ENCODE data around the gene HPRT1. TPM values are rescaled to one million over a fixed set of nuclear protein-coding genes. Genes with fewer than 3 reads are reported as not detected.

Gene HPRT1
- total RNA-seq, 4 donors from 2014 or later = 3.2 to 9.1 (median 4.8) TPM

DNA sequence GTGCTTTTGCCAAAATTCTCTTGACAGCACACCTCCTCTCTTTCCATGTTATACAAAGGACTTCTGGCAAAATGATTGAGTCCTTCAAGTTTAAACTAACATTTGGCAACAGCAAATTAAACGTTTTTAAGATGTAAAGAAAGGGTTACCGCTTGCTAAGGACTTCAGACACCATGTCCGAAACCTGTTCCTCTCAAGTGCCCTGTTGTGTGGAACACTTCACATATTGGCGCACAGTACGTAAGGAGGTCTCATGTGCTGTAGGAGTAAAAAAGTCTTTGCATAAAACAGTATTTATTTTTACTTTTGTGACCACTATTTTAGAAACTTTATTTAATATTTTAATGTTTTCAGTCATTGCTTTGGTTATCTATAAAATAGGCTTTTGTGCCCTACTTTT lies 33.7 kb upstream of the HPRT1 start:
- WGBS, 2 donors = 83 to 84% methylated on average over 5 of the region's 5 CpGs
- DNase-seq (ENCODE audit: low spot score in 2 of 2) = no peak
- no peak overlapping the region for H3K4me3 ChIP-seq (ENCODE audit: low read depth, poor library complexity, severe bottlenecking)
- TF ChIP-seq, protein P1, sequence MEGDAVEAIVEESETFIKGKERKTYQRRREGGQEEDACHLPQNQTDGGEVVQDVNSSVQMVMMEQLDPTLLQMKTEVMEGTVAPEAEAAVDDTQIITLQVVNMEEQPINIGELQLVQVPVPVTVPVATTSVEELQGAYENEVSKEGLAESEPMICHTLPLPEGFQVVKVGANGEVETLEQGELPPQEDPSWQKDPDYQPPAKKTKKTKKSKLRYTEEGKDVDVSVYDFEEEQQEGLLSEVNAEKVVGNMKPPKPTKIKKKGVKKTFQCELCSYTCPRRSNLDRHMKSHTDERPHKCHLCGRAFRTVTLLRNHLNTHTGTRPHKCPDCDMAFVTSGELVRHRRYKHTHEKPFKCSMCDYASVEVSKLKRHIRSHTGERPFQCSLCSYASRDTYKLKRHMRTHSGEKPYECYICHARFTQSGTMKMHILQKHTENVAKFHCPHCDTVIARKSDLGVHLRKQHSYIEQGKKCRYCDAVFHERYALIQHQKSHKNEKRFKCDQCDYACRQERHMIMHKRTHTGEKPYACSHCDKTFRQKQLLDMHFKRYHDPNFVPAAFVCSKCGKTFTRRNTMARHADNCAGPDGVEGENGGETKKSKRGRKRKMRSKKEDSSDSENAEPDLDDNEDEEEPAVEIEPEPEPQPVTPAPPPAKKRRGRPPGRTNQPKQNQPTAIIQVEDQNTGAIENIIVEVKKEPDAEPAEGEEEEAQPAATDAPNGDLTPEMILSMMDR (IDR thresholded peaks at IDR 0.05) = no peak
- no peak for TF ChIP-seq POLR2A (IDR thresholded peaks at IDR 0.05)
- intact Hi-C loops (cut with DNase I; ENCODE audit: low total_unique reads) = no loop called here

DNA sequence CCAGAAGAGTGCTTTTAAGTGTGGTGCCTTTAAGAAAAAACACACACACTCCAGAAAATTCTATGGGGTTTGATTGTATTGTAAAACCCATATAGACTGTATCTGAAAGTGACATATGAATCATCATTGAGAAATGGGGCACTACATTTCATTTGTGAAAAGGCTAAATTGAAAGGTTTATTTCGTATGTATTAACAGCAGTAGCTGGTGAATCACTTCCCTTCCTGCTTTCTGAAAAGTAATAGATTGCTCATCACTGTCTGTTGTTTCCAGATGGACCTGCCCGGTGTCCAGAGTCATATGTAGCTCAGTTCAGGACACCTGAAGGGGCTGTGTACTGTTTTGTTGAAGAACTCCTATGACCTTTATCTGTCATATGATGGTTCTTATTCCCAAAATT lies 28.1 kb upstream of the HPRT1 start:
- no peak for DNase-seq (ENCODE audit: low spot score in 2 of 2)
- 29 to 69% methylated on average over 2 of the region's 2 CpGs for WGBS, 2 donors
- H3K4me3 ChIP-seq (ENCODE audit: low read depth, poor library complexity, severe bottlenecking) = no peak overlapping the region
- intact Hi-C loops (cut with DNase I; ENCODE audit: low total_unique reads) = no loop called here
- TF ChIP-seq POLR2A (IDR thresholded peaks at IDR 0.05) = no peak
- TF ChIP-seq, protein P1 (IDR thresholded peaks at IDR 0.05) = no peak

DNA sequence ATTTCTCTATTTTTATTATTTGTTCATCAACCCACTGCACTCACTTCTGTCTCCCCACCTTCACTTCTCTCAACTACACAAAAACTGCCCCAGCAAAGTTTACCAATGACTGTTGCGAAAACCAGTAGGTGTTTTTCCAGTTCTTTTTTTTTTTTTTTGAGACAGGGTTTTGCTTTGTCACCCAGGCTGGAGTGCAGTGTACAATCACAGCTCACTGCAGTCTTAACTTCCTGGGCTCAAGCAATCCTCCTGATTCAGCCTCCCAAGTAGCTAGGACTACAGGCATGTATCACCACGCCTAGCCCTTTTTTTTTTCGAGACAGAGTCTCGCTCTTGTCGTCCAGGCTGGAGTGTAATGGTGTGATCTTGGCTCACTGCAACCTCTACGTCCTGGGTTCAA lies 24.1 kb upstream of the HPRT1 start:
- no peak for DNase-seq (ENCODE audit: low spot score in 2 of 2)
- intact Hi-C loops (cut with DNase I; ENCODE audit: low total_unique reads) = no loop called here
- WGBS, 2 donors = 92 to 97% methylated on average over 6 of the region's 6 CpGs
- no peak for TF ChIP-seq POLR2A (IDR thresholded peaks at IDR 0.05)
- TF ChIP-seq, protein P1 (IDR thresholded peaks at IDR 0.05) = no peak
- no peak overlapping the region for H3K4me3 ChIP-seq (ENCODE audit: low read depth, poor library complexity, severe bottlenecking)

DNA sequence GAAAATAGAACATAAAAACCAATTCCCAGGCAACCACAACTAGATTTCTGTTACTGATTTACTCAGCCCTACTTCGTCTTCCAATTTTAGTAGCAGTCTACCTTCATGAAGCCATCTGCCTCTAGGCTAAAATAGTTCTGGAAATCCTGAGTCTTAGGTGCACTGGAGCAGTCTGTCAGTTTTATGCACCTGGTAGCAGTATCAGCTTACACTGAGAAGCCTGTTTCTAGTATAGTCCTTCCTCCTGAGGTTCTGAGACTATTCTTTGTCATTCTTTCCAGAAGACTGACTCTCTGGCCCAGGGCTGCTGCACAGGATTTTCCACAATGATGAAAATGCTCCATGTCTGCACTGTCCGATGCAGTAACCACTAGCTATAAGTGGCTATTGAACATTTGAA lies 16.9 kb upstream of the HPRT1 start:
- TF ChIP-seq, protein P1 (IDR thresholded peaks at IDR 0.05) = no peak
- no peak for TF ChIP-seq POLR2A (IDR thresholded peaks at IDR 0.05)
- 59 to 77% methylated on average over 2 of the region's 2 CpGs for WGBS, 2 donors
- intact Hi-C loops (cut with DNase I; ENCODE audit: low total_unique reads) = no loop called here
- DNase-seq (ENCODE audit: low spot score in 2 of 2) = no peak
- no peak overlapping the region for H3K4me3 ChIP-seq (ENCODE audit: low read depth, poor library complexity, severe bottlenecking)

DNA sequence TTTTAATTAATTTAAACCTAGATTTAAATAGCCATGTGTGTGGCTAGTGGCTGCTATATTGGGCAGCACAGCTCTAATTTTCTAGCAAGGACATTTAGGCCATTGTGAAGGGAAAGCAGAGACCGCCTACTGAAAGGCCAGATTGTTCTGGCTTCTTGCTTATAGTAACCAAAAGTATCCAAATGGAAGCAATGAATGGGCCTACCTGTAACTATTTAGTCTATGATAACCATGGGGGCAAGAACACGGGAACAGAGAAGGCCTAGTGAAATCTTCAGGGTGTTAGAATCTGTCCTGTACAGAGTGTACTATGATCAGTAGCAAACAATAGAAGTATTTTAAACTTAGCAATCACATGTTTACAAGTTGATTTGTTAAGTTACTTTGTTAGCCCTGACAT lies 16.5 kb upstream of the HPRT1 start:
- no peak overlapping the region for H3K4me3 ChIP-seq (ENCODE audit: low read depth, poor library complexity, severe bottlenecking)
- WGBS, 2 donors = 78 to 90% methylated on average over 2 of the region's 2 CpGs
- TF ChIP-seq POLR2A (IDR thresholded peaks at IDR 0.05) = no peak
- TF ChIP-seq, protein P1 (IDR thresholded peaks at IDR 0.05) = no peak
- no peak for DNase-seq (ENCODE audit: low spot score in 2 of 2)
- intact Hi-C loops (cut with DNase I; ENCODE audit: low total_unique reads) = no loop called here

DNA sequence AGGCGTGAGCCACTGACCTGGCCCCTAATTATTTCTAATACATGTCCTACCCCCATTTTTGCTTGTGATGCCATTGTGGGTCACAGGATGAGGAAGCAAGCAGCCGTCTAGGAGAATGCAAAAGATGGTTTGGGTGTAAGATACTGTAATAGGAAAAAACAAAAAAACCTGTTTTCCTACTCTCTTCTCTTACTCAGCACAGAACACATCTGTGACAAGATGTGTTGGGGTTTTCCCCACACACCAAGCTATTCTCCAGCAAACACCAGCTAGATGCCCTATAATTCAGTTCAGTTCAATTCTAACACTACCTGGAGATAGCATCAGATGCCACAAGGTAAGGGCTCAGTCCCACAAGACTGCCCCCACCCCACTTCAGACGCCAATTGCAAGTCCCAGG lies 15.3 kb upstream of the HPRT1 start:
- H3K4me3 ChIP-seq (ENCODE audit: low read depth, poor library complexity, severe bottlenecking) = no peak overlapping the region
- intact Hi-C loops (cut with DNase I; ENCODE audit: low total_unique reads) = no loop called here
- no peak for DNase-seq (ENCODE audit: low spot score in 2 of 2)
- 61 to 64% methylated on average over 3 of the region's 3 CpGs for WGBS, 2 donors
- TF ChIP-seq, protein P1 (IDR thresholded peaks at IDR 0.05) = no peak
- no peak for TF ChIP-seq POLR2A (IDR thresholded peaks at IDR 0.05)

Measured in lower leg skin (tissue), 4 donors.